Iris pigment epithelial cell (primary cell): ENCODE data around the gene MPRIP.
A peak's percentile ranks its signal among the peaks of the same experiment; 100 is the strongest.
"Not testable (repeated sequence)": the region's sequence is repeated elsewhere in the genome, so short reads cannot be mapped to it uniquely, and the experiment has no call there.

Source experiments
- DNase-seq: peaks from one replicate; pipeline ENCODE4 v3.0.0-alpha.2; 2011; ENCODE audit warnings: low read depth

The MPRIP gene

GRCh38 chr17:17128476-17129075 lies 86.3 kb downstream of the MPRIP start:
- no peak for DNase-seq

GRCh38 chr17:17129466-17129865 lies 87.2 kb downstream of the MPRIP start:
- DNase-seq, result no peak

DNA sequence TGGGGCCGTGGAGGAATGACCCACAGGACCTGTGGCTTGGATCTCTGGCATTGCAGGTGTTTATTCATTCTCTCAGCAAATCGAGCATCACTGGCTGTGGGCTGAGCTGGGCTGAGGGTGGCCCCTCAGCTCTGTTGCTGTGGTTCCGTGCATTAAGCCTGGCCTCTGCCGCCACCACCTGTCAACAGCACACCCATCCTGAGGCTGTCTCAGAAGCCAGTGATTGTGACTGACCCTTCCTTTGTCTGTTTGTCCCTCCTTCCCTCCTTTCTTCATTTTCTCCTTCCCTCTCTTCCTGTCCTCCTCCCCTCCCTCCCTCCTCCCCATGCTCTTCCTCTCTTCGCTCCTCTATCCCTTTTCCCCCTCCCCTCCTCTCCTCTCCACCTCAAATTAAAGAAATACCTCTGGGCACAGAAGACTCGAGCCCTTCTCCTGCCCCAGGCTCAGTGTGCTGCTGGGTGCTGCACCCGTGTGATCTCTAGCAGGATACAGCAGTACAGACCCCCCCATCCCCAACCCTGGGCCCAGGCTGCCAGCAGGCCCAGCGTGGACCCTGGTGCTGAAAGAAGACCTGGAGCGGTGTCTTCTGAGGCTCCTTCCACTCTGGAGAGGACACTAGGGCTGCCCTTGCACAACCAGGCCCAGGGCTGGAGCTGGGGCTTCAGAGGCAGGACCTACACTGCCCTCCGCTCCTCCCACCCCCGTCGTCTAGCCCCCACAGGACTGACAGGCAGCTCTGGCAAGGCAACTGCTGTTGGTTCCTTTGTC lies 88.0 kb downstream of the MPRIP start:
- DNase-seq, result no peak

- no peak for DNase-seq
Measured at GRCh38 chr17:17131839-17132238, 89.6 kb downstream of the MPRIP start.

DNA sequence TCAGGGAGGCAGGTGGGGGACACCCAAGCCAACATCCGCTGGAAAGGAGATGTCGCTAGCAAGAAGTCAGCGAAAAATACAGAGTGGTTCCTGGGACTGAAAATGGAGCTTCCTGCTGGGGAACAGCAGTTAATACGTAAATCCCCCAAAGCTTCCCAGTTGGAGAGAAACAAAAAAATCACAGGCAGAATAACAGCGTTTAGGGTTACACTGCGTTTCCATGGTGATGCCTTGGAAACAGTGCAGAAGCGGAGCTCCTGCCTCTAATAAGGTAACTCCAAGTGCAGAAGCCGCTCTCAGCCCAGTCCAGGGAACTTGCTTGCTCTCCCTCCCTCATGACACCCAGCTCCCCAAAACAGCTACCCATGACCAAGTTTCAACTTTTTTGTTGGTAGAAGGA lies 90.5 kb downstream of the MPRIP start:
- peak; percentile 28 for DNase-seq

DNA sequence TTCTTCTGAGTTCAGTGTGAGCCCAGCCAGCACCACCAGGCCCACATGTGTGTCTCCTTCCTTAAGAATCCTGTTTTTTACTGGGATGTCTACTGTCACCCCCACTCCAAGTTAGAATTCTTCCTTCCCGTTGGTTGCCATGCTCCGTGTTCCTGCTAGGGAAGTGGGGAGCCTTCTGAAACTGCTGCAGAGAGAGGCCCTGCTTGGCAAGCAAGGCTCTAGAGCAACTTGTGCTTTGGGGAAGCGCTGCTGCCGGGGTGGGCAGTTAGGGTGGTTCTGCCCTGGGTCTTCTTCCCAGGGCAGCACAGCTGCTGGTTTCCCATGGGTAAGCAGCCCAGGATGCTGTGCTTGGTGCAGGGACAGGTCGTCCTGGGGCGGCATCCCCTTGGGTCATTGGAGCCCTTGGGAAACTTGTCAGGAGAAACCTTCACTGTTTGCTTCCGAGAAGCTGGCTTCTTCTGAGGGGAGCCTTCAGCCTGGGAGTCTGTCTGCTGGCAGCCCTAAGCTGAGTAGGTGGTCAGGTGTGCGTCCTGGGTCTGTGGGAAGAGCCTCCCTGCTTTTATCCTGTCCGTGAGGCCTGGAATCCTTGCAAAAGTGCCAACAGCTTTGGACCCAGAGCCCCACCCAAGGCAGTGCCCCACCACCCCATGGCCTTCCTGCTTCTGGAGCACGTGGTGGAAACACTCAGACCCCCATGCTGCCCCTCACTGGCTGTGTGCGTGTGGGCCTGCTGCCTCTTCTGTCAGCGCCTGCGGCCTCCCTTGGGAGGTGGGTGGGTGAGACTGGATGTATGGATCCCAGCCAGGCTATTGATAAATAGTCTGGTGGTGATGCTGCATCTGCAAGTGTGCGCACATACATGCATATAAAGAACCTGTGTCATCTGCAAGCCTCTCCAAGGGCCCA lies 92.0 kb downstream of the MPRIP start:
- DNase-seq, result no peak

GRCh38 chr17:17134957-17135333 lies 92.7 kb downstream of the MPRIP start:
- no peak for DNase-seq

DNA sequence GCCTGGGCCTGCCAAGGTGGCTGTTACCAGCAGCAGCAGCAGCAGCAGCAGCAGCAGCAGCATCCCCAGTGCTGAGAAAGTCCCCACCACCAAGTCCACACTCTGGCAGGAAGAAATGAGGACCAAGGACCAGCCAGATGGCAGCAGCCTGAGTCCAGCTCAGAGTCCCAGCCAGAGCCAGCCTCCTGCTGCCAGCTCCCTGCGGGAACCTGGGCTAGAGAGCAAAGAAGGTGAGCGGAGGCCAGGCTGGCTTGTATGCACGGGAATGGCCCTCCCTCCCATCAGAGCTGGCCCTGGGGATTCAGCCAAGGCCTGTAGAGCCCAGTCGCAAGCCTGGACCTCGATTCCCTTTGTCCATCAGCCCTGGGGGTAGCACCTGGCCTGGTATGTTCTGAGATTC lies 94.0 kb downstream of the MPRIP start:
- not testable (repeated sequence) for DNase-seq

GRCh38 chr17:17137731-17138585 lies 95.7 kb downstream of the MPRIP start:
- DNase-seq, result no peak

DNA sequence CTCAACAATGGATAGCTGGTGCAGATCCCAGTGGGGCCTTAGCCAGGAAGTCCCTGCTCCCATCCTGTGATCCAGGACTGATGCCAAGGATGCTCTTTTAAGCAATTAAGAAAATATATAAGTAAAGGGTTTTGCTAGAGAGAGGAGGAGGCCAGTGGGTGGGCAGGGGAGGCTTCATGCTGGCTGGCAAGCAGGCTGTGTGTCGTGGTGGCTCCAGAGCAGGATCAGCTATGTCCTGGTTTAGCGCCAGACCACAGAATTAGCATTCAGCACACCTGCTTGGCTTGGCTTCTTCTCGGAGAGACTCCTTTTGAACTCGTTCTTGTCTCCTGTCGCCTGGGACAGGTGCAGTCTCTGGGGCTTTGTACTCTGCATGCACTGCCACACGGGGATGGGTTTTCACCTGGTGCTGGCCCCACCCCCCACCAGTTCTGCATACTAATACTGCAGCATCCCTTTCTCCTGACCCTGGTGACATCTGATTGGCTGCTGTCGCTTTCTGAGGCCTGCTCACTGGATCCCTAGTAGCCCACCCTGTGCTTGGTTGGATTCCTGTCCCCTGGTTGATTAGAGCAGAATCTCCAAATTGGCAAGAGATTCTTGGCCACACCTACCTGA lies 97.8 kb downstream of the MPRIP start:
- DNase-seq, result no peak

GRCh38 chr17:17140590-17140980 lies 98.3 kb downstream of the MPRIP start:
- DNase-seq, result peak; percentile 80

DNA sequence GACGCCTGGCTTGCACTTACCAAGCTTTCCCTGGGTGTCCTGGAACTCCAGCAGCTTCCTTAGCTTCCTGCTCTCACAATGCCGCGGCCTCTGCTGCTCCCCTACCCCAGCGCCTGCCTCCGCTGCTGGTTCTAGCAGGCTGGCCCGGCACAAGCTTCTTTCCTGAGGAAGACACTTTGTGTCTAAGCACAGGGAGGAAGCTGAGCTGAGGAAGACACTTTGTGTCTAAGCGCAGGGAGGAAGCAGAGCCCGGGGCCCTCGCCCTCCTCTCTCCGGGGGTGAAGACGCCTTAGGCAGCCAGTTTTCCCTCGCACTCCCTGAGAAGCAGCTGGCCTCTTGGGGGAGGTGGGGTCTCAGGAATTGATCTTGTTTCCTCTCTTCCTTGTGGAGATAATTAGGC lies 99.0 kb downstream of the MPRIP start:
- no peak for DNase-seq

GRCh38 chr17:17141860-17142552 lies 99.7 kb downstream of the MPRIP start:
- DNase-seq, result peak; percentile 67

DNA sequence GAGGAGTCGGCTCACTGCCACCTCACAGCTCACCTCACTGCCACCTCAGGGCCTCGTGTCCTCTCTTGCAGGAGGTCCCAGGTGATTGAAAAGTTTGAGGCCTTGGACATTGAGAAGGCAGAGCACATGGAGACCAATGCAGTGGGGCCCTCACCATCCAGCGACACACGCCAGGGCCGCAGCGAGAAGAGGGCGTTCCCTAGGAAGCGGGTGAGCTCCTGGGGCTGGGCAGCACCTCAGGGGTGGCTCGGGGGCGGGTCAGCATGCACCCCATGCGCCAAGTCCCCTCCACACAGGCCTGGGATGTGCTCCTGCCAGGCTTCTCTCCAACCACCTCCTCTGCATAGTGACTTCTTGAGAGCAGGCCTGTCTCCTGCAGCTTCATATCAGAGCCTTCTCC lies 100.3 kb downstream of the MPRIP start:
- no peak for DNase-seq

- no peak for DNase-seq
Measured at GRCh38 chr17:17143501-17143900, 101.2 kb downstream of the MPRIP start.

- DNase-seq, result no peak
Measured at GRCh38 chr17:17144061-17144460, 101.8 kb downstream of the MPRIP start.

DNA sequence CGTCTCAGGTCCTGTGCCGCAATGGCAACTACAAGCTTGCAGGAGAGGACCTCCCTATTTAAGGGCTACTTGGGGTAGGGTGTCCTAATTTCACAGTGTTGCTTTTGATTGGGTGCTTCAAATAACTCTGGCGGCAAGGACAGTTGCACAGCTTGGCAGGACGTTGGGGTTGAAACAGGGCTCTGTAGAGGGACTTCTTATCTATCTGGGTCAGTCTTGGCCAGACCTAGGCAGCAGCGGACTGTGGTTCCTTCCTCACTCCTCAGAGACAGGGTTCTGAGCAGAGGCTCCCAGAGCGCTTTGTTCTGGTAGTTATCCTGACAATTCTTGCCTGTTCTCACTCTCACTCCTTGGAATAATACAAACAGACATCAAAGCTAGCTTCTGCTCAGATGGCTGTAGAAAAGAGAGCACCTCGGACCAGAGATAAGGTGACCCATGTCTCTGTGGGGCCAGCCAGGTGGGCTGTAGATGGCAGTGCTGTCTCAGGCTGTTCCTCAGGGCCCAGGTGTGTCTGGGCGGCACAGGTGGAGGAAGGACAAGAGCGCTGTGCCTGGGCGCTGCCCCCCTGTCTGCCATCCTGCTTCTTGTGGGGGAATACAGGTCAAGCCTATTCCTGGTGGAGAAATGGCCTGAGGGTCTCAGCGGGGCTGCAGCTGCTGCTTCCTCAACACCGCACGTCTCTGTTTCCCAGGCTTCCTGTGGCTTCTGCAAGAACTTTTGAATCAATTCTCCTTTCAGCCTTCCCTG lies 102.8 kb downstream of the MPRIP start:
- no peak for DNase-seq

DNA sequence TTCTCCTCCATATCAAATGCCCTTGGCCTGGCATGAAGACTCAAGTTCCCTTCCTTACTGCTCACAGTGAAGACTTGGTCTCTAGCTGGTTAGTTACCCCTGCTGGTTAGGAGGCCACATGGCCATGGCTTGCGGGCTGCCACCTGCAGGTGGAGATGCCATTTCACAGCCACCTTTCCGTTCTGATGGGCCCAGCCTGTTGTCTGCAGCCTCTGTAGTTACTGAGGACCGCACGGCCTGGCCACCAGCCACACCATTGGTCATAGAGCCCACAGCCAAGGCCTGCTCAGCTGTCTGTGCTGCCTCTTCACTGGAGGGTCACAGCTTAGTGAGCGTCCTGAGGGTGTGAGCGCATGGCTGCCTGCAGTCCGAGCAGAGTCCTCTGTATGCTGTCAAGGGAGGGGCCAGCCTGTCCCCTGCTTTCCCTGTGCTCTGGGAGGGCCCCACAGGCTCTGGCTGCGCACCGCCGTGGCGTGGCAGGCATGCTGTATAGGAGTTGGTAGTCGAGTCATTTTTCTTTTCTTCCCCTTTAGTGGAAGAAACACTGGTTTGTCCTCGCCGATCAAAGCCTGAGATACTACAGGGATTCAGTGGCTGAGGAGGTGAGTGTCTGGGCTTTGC lies 104.6 kb downstream of the MPRIP start:
- no peak for DNase-seq

- DNase-seq, result no peak
Measured at GRCh38 chr17:17147821-17148220, 105.6 kb downstream of the MPRIP start.
